T-helper 1 cell (primary cell): ENCODE data around the gene HSPA13.
"Not testable (repeated sequence)": the region's sequence is repeated elsewhere in the genome, so short reads cannot be mapped to it uniquely, and the experiment has no call there.

ENCODE experiments used
- DNase-seq, 5 donors: peaks; one replicate each; pipeline ENCODE4 v3.0.0-alpha.2; 2012 to 2020
- total RNA-seq, 4 donors: gene quantifications; one replicate each; lab custom pipeline; 2026; lab: John Stamatoyannopoulos, UW

The HSPA13 gene, protein sequence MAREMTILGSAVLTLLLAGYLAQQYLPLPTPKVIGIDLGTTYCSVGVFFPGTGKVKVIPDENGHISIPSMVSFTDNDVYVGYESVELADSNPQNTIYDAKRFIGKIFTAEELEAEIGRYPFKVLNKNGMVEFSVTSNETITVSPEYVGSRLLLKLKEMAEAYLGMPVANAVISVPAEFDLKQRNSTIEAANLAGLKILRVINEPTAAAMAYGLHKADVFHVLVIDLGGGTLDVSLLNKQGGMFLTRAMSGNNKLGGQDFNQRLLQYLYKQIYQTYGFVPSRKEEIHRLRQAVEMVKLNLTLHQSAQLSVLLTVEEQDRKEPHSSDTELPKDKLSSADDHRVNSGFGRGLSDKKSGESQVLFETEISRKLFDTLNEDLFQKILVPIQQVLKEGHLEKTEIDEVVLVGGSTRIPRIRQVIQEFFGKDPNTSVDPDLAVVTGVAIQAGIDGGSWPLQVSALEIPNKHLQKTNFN
- 37.5 to 100 (median 48.7) reads per million in 4 donors for total RNA-seq

DNA sequence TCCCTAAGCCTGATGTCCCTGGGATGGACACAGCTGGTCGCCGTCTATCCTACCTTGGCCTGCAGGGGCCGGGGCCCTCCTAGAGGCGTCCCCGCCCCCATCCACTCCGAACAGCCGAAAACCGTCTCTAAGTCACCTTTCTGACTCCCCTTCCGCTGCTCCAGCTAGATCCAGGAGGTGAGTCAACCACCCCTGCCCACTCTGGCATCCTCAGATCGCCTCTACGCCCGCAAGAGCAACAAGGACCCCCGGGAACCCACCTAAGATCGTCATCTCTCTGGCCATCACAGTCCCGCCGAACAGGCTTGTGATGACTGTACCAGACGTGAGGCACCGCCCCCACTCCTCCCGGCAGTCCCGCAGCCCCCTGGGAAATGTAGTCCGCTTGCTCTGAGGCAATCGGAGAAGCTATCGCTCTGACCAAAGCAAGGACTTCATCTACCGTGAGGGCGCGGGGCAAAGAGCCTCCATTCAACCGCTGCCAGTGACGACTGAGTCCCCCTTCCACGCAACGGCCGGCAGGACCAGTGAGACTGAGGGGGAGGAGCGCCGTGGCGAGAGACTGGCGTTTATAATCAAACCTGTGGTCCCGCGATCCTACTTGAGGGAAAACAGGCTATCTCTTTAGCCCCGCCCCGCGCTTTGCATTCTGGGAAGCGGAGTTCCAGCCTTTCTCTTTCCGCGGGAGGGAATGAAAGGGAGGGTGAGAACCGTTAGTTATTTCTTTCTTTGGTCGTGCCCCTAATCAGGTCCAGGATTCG lies at the start of gene HSPA13:
Gene HSPA13 (minus strand): TSS at position 312 of the 761 bp plus-strand sequence. CDS start 27 bp downstream, at position 285.
- DNase-seq = peak; percentile 97 to 100 (median 99)

- no peak for DNase-seq
Observed at GRCh38 chr21:14418920-14419319, 36.0 kb upstream of the HSPA13 start.

DNA sequence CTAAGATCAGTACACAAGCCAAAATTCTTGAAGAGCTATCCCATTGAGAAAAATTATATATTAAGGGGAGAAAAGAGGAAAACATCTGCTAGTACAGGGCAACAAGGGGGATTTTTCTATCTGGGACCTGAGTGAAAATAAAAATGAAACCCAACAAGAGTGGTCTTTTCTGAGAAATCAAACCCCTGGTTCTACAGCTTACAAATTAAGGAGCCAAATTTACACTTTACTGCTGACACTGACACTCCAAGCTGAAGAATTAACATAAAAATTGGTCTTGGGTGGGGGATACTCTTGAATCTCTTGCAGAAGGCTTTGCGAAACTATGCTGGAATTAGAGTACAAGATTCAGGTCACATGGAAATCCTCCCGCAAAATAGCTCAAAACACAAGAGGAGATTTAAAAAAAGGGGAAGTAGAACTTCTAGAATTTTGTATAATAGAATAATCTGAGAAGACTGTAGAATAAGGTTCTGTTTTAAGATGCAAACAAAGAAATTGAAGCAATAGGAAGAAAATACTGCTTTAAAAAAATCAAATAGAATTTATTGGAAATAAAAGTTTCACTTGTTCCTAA lies 32.1 kb upstream of the HSPA13 start:
- DNase-seq = no peak

DNA sequence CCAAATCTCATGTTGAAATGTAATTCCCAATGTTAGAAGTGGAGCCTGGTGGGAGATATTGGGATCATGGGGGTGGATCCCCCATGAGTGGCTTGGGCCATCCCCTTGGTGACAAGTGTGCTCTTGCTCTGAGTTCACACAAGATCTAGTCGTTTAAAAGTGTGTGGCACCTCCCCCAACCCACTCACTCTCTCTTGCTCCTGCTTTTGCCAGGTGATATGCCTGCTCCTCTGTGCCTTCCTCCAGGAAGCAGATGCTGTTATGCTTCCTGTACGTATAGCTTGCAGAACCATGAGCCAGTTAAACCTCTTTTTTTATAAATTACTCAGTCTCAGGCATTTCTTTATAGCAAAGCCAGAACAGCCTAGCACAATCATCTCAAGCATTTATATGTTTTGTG lies 23.0 kb upstream of the HSPA13 start:
- DNase-seq = no peak

DNA sequence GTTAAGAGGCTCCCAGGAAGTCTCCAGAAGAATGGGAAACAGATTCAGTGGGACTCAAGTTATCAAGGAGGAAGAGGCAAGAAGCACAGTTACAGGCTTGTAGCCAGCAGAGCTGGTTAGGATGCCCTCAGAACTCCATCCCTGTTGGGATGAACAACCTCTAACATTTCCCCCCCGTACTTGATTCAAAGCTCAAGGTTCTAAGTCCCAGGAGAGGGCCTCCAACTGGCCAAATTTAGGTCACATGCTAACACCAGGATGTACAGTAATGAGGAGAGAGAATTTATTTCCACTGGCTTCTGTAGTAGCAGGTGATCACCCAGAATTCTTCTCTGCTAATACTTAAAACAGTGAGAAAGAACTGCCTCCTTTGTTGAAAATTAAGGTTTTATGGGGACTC lies 22.3 kb upstream of the HSPA13 start:
- no peak for DNase-seq

DNA sequence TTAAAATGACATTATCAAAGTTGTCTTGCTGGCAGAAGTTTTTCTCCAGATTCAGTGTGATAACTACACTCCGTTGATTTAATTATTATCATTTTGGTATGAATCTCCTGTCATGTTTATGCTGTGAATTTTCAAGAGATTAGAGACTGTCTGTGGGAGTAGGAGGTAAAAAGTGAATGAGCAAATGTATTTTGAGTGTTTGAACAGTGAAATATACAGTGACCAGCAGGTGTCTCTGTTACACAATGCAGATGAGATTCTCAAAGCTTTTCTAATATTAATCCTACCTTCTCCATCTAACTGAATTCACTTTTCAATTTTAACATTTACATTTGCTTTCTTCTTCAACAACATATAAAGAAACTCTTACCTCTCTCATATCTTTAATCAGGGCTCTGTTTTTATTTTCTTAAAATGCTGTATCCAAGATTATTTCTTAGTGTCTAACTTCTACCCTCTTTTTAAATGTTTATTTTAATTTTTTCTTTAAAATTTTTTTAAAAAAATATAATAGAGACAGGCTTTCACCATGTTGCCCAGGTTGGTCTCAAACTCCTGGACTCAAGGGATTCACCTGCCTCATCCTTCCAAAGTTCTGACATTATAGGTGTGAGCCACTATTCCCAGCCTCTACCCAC lies 20.9 kb upstream of the HSPA13 start:
- peak in 1 of 5 donors; percentile 50 for DNase-seq

DNA sequence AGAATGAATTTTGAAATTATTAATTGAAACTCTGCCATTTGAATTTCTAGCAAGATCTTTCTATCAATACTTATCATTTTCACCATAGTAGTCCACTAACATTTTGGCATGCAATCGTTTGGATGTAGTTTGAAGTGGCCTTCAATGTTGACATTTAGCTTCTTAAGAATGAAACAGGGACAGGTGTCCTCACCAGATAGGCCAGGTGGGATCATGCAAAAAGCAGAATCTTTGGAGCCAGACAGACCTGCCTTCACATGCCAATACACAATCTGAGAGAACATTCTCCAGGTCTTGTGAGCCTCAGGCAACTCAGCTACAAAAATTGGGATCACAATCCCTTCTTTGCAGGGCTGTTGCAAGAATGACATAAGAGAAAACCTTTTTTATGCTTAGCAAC lies 18.3 kb upstream of the HSPA13 start:
- no peak for DNase-seq

DNA sequence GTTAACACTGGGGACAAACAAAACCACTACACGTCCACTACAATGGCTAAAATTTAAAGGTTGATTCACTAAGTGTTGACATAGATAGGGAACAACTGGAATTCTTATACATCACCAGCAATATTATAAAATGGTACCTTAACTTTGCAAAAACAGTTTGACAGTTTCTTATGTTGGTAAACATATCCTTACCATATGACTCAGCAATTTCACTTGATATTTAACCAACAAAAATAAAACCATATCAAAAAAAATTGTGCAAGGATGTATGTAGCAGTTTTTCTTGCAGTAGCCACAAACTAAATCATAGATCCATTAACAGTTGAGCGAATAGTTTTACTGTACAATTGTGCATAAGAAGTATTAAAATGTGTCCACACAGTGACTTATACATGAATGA lies 5.3 kb upstream of the HSPA13 start:
- DNase-seq = no peak

- DNase-seq = no peak
Observed at GRCh38 chr21:14384453-14384852, 1.5 kb upstream of the HSPA13 start.

GRCh38 chr21:14383596-14384180 lies 742 bp upstream of the HSPA13 start:
- DNase-seq = peak in 2 of 5 donors; percentile 9 to 24

DNA sequence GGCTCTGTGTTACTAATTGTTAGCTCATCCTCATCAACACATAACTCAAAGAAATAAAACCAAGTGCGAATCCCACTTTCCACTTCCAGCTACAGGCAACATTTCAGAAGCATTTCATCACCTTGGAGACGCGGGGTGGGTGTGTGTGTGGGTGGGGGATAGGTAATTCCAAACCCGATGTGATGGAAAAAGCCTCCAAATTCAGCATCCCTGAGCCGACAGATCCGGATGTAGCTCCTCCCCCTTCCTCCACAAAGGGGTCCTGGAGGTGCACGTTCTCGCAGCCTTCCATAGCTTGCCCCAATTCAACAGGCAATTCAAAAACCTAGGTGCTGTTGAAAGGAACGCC lies 486 bp downstream of the HSPA13 start:
- no peak for DNase-seq

DNA sequence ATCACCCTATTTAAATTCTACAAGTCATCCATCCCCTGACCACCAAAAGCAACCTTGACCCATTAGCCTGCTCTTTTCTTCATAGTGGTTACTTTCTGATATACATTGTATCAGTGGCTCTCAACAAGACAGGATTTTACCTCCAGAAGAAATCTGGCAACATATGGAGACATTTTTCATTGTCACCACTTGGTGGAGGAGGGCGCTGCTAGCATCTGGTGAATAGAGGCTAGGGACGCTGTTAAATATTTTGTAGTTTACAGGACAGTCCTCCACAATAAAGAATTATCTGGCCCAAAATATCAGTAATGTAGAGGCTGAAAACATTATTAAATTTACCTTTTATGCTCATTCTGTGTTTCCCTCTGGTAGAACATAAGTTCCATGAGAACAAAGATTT lies 6.1 kb downstream of the HSPA13 start:
- no peak for DNase-seq

DNA sequence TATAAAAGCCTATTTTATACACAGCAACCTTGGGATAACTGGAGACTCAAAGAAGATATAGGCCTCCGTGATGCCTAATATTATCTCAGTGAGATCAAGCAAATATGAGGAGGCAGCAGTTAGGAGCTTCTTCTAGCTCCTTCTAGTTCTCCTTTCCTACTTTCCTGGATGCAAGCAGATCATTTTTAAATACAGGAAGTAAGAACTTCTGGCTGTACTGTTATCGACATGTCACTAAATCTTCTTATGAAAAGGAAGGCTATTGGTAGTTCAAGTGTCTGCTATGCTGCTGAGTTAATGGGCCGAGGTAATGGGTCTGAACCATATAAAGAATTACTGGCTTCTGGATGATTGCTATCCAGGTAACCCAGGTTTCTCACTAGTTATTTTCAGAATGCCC lies 15.9 kb downstream of the HSPA13 start:
- no peak for DNase-seq

DNA sequence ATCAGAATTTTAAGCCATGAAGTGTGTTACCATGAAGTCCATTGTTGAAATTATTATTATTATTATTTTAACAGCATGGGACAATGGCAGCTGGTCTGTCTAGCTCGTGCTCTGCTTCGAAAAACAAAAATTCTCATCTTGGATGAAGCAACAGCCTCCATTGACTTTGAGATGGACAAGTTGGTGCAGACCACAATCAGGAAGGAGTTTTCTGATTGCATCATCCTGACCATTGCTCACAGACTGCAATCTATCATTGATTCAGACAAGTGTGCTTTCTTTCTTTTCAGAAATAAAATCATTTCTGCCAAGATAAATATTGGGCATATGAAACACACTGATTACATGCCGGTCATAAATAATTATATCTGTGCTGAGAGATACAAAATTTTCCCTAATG lies 21.0 kb downstream of the HSPA13 start:
- no peak for DNase-seq

- no peak for DNase-seq
Observed at GRCh38 chr21:14358775-14359174, 24.2 kb downstream of the HSPA13 start.

GRCh38 chr21:14356746-14357145 lies 26.2 kb downstream of the HSPA13 start:
- DNase-seq = no peak

GRCh38 chr21:14354515-14354914 lies 28.4 kb downstream of the HSPA13 start:
- no peak for DNase-seq

DNA sequence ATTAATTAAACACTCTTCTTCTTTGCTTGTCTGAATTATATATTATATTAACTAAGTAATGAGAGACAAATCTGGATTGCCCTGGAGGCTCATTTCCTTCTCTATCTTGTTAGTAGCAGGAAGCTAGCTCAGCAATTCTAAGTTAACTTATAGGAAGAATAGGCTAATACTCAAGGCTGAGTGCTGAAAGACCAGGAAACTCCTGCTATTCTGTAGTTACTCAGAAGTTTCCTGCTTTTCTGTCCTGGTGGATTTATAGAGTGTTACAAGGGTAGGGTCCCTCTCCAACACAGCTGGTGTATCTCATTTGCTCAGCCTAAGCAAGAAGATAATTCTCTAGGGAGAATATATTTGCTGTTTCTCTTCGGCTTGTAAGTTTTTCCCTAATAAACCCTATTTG lies 29.2 kb downstream of the HSPA13 start:
- DNase-seq = no peak

DNA sequence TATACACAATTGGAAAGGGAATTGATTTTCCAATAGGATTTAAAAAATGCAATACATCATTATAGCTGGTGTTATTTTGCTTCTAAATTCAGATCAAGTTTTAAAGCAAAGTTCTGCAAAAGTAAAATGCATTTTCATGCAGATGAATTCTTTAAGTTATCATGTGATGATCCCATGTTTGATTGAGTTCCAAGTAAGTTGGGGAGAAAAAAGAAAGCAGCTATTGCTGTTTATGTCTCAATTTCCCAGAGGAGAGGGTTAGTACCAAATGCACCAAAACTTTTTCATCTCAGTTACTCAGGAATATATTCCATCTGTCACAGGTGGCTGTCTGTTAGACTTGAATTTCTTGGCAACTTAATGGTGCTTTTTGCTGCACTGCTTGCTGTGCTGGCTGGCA lies 29.7 kb downstream of the HSPA13 start:
- no peak for DNase-seq

- not testable (repeated sequence) for DNase-seq
Observed at GRCh38 chr21:14327346-14327745, 55.6 kb downstream of the HSPA13 start.

DNA sequence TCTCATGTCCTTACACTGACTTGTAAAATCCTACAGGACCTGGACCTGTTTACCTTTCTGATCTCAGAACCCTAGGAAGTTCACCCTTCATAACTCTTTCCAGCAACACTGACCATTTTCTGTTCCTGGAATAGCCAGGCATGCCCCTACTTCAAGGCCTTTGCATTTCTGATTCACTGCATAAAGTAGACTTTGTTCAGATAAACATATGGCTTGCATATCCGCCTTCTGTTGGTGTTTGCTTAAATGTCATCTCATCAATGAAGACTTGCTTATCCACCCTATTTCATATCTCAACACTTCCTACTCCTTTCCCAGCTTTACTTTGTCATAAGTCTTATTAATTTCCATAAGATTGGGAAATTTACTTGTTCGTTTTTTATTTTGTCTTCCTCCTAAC lies 57.4 kb downstream of the HSPA13 start:
- DNase-seq = no peak
